Ramos (cell line): Measurements from ENCODE around the gene OGA.
"Not testable (repeated sequence)": the region's sequence is repeated elsewhere in the genome, so short reads cannot be mapped to it uniquely, and the experiment has no call there.

Source experiments
- in situ Hi-C: fragments of 300-500 bp; cut with MboI; formaldehyde crosslinking; loops from one replicate; pipeline ENCODE4 v1.14.3; 2022; ENCODE audit warnings: low sequenced_read_pairs; ENCODE audit not compliant: unreplicated experiment

The OGA gene

DNA sequence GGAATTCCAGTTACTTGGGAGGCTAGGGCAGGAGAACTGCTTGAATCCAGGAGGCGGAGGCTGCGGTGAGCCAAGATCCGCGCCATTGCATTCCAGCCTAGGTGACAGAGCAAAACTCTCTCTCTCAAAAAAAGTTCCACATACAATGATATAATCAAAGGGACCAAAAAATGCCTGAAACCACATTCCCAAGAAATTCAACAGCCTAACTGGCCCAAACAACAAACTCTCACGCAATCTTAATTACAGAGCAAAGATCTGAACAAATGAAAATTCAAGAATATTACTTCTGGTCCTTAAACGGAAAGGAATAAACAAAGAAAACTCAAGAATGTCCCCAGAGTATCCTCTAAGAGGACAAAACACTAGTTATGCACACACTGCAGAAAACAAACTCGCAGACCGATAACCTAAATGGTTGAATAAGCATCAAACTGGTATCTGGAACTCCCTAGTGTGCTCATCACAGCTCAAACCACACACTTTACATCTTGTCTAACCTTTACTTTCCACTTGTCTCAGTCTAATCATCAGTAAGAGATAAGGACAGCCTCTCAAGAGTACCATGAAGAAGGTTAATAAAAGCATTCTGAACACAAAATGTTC, 3.7 kb downstream of the OGA start:
- in situ Hi-C loops, result no loop called here

DNA sequence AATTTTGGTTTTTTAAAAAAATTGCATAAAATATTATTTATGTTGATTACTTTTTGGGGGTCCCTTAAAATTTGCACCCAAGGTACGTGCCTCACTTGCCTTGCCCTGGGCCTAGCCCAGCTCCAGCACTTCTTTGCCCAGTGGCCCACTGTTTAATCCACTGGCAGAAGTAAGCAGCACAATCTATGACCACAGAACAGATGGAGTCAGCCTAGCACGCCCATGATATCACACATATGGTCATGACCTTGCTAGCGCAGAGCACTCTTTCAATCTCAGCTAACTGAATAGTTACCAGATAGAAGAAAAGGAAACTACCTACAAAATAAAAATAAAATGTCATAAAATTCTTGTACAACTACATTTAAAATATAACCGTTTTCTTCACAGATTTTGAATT, 5.6 kb downstream of the OGA start:
- in situ Hi-C loops, result no loop called here

DNA sequence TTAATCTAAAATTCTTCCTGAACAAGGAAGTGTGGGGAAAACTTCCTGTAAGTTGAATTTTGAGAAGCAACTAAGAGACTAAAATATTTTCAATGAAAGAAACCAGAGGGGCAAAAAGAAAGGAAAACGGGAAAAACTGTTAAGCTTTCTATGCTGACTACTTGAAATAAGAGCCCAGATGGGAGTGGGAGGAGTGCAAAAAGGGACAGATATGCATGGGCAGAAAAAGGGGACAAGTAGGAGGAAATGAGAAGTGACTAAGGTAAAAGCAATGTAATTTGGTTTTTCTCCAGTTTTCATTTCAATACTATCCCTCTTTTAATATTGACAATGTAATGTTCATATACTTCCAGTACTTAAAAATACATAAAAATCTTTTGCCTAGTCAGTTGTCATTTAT, 11.1 kb downstream of the OGA start:
- in situ Hi-C loops, result no loop called here

DNA sequence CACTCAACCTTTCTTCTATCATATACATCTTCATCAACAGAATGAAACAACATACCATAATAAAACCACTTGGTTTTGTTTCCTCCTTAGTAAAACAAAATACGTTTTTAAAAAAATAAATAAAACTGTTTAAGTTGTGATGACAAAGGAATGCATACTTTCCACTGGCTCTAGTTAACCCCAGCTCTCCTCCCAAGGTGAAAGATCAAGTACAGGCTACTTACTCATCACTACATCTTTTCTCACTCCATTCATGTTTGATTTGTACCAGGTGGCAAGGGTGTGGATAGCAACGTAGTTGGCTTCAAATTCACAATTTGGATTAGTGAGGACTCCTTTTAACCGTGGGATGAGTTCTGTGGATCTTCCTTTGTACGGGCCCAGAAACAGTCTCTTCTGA, 14.7 kb downstream of the OGA start:
- in situ Hi-C loops, result no loop called here

DNA sequence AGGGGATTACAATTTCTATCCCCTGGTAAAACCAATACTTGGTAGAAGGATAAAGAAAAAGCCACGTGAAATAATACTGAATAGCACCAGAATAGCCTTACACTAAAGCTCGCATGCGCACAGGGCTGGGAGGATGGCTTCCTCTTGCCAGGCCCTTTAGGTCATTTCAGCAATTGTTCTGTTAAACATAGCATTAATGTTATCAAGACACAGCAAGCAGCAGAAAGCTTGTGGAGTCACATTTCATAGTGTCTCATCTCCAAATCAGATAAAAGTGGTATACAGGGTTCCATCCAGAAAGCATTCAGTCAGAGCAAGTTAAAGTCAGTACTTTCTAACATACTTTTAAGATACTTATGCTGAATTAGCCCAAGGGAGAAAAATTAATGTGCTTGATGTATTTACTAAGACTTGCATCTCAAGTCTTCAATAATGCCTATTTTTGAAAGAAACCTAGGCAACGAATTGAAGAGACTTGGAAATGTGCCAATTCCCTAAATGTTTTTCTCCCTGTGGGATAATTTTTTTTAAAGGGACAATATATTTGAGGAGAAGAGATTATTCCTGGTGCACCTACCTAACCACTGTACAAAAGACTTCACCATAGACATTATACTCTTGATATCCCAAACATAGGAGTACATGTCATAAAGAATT, 20.7 kb downstream of the OGA start:
- in situ Hi-C loops, result no loop called here

DNA sequence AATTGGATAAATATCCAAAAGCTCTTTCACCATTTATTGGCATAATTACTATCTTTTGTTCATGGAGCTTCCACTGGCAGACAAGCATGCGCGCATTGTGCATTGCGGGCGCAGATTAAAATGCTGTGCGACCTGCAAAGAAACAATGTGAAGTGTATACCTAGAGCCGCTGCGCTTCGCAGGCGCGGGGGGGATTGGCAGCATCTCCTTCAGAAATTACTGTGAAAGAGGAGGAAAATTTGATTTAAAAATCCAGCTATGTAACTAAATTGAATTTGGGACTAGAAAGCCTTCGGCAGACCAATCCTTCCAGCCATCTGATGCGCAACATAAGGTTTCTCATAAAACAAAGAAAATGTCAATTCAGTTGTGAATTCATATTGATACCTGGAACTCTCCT, 24.7 kb downstream of the OGA start:
- in situ Hi-C loops, result no loop called here

DNA sequence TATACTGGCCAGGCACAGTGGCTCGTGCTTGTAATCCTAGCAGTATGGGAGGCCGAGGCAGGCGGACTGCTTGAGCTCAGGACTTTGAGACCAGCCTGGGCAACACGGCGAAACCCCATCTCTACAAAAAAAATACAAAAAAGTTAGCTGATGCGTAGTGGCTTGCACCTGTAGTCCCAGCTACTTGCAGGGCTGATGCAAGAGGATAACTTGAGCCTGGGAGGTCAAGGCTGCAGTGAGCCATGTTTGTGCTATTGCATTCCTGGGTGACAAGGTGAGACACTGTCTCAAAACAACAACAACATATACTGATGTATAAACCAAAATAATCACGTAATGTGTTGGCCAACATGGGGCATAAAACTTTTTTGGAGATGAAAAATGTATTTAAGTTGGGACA, 28.6 kb downstream of the OGA start:
- in situ Hi-C loops, result no loop called here

DNA sequence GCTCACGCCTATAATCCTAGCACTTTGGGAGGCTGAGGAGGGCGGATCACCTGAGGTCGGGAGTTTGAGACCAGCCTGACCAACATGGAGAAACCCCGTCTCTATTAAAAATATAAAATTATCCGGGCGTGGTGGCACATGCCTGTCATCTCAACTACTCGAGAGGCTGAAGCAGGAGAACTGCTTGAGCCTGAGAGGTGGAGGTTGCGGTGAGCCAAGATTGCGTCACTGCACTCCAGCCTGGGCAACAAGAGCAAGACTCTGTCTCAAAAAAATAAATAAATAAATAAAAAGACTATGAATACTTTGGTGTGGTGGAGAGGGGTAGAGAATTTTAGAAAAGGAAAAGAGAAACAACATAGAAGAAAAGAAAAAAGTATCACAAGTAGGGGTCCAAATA, 29.0 kb downstream of the OGA start:
- in situ Hi-C loops, result not testable (repeated sequence)

DNA sequence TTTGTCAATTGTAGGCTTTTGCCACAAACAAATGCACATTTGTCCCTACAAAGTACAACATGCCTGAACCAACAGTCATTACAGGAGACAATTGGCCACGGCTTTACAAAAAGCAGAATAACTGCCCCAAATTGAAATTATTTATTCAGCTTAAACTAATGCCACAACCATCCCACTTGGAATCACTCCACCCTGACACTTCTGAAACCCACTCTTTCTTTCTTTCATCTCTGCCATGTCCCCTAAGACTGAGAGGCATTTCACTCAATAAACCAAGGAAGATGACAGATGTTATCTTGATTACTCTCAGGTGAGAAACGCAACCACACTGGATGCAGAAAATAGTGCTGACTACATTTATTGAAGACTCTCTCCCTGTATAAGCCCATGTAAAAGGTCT, 32.4 kb downstream of the OGA start:
- in situ Hi-C loops, result no loop called here

DNA sequence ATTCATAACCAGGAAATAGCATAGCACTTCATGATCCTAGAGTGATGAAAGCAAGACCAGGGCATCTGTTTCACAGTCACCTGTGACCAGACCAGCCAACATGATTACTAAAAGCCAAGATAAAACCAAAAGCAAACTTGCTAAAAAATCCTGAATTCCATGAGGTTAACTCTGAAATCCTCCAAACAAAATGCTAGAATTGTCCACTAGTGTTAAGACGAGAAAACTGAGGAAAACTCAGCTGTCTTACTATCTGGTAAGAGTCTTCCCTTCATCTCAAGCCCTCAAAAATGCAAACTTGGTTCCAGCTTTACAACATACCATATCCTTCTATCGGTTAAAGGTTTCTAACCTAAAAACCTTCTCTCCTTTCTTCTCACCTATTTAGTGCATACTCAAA, 33.7 kb downstream of the OGA start:
- in situ Hi-C loops, result loop anchor here (5.0 kb wide), 1 partner anchor 177 kb away; no protein-coding TSS in a partner anchor

DNA sequence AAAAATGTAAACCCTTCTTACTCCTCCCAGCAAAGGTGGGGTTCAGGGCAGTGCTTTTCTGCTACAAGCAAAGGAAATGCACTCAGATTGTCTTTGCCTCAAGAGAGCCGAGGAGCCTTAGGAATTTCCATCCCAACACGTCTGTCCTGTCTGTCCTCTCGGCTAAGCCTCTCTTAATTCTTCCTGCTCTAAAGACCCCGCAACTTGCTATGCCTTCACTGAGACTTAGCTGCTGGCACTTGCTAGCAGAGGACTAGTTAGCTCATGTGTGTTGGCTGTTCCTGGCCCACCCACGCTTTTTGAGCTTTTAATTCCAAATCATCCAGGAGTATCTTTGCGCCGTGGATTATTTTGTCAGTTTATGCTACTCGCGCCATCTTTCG, 34.5 kb downstream of the OGA start:
- in situ Hi-C loops, result loop anchor here (5.0 kb wide), 1 partner anchor 176 kb away; no protein-coding TSS in a partner anchor

DNA sequence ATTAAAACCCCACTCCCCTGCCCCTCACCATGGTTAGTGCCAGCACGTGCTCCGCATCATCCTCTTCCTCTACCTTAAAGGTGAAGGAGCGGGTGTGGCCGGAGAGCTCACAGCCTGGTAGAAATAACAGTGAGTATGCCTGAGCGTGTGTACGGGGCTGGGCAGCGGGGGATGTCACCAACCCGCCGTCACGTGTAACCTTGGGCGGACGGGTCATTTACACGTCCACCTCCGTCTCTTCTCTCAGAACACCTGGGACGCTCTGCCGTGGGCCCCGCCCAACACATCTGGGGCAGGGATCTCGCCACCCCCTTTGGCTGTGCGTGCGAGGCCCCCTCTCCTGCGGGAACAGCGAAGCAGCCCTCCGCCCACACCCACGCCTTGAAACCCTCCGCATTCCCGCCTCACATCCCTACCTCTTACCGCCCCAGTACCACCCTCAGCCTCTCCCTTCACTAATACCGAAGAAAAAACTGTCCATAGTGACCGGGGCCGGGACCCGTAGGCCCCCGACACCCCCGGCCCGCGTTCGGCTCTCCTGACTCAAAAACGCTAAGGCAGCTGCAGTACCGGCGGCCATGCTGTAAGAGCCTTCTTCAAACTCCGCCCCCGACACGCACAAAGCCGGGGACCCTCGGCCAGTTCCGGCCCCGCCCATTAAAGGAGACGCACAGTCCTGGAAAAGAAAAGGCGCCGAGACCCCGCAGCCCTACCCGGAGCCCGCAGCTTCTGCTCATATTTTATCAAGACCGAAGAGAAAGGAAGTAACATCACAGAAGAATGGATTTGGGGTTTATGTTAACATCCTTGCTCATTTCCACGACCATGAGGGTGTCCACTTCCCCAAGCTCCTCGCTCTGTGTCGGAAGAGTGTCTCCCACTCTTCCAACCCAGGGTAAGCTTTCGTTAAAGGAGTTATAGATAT, 35.2 kb downstream of the OGA start, which contains the start of gene NPM3:
TSS of gene NPM3 (minus strand) at position 636 of the 925 bp plus-strand sequence. CDS start at position 580, 56 bp downstream.
- in situ Hi-C loops, result loop anchor here (5.0 kb wide), 1 partner anchor 176 kb away; no protein-coding TSS in a partner anchor

DNA sequence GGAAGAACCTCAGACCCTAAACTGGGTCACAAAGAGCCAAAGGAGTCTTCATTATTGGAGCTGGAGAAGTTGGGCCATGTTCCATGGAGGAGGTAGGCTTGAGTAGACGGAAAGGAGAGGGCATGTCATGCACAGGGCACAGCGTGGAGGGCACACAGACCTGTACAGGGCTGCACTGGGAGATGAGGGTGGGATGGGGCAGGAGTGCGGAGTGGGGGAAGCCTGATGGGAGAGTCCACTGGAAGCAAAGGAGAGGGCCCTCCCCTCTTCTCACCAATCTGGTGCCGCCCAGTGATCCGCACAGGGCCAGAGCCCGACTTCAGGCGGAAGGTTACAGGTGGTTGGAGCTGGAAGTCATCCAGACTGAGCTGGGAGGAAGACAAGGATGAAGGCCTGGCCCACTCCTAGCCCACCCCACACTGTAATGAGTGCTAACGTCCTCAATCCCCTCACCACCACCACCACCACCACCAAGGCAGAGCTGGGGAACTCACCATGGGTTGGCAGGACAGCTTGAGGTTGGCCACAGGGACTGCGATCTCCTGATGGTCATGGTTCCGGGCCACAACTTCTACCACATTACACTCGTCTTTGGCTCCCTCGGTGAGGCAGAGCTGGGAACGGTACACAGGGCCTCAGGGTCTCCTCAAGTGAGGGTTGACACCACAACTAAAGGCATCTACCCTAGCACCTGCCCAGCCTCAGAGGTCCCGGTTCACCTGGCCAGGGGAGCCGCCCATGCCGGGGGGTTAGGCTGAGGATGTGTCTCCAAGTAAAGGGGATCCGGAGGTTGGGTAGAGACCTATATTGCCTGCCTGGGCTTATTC, 36.0 kb downstream of the OGA start:
- in situ Hi-C loops, result loop anchor here (5.0 kb wide), 1 partner anchor 175 kb away; no protein-coding TSS in a partner anchor

DNA sequence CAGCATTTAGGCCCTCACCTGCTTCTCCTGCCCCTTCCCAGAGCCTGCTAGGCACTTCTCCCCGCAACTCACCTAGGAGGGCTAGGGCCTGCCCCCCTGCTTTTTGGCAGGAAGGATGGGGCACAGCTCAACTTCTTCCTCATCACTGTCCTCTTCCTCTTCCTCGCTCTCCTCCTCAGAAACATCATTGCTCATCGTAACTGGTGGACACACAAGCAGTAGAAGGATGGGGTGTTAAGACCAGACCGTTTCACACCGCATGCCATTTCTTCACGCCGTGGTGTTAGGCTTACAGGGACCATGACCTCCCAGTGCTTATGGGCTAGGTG, 36.6 kb downstream of the OGA start:
- in situ Hi-C loops, result loop anchor here (5.0 kb wide), 1 partner anchor 174 kb away; no protein-coding TSS in a partner anchor

DNA sequence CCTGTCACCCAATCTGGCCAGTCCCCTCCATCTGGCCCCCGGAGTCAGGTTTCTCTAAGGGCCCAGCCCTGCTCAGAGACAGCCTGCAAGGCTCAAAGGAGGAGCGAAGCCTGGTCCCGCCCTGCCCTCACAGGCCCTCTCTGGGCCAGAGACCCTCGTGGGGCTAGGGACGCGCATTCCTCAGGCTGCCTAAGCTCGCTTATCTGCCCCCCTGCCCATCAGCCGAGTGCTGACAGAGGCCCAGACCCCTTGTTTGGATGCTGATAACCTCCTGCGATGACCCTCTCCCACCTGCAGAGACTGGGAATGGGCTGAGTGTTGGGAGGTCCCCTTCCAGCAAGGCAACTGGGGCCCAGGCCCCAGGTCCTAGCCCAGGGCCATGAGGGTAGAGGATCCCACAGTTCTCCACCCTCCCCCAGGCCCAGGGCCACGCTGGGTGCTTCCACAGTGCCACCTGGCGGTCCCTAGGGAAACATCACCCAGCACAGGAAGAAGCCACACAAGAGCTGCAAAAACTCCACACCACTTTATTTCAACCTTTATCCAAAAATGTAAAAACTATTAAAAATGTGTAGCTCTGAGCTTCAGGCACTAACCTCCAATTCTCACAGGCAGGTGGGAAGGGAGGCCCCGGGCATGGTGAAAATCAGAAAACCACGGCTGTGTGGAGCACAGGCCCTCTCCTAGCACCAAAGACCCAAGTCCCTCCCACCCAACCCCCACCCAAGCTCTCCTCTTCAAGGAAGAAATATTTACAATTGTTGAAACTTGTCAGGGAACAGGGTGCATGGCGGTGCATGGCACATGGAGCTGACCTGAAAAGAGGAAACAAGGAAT, 37.2 kb downstream of the OGA start:
- in situ Hi-C loops, result loop anchor here (5.0 kb wide), 1 partner anchor 174 kb away; no protein-coding TSS in a partner anchor

DNA sequence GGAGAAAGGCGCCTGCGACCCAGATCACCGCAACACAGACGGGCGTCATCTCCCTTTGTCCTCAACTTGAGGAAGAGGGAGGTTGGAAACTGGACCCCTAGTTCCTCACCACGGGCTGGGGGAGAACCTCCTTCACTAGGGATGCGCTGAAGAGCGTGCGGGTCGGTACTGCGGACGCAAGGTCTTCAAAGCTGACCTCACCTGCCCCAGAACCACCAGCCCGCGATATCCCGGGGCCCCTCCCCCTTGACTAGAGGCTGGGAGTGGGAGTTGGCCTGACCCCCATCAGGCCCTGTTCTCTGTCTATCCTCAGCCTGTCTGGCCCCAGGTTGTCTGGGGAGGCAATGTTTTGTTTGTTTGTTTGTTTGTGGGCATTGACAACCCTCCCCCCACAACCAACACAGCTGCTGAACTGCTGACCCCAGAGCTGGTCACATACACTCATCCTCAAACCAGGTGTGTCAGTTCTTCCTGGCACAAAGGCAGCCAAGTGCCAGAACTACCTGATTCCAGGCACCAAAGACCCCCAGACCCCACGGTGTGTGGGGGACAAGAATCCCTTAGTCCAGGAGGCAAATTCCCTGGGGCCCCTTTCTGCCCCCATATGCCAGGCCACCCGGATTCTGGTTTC, 37.9 kb downstream of the OGA start:
- in situ Hi-C loops, result loop anchor here (5.0 kb wide), 1 partner anchor 173 kb away; no protein-coding TSS in a partner anchor

DNA sequence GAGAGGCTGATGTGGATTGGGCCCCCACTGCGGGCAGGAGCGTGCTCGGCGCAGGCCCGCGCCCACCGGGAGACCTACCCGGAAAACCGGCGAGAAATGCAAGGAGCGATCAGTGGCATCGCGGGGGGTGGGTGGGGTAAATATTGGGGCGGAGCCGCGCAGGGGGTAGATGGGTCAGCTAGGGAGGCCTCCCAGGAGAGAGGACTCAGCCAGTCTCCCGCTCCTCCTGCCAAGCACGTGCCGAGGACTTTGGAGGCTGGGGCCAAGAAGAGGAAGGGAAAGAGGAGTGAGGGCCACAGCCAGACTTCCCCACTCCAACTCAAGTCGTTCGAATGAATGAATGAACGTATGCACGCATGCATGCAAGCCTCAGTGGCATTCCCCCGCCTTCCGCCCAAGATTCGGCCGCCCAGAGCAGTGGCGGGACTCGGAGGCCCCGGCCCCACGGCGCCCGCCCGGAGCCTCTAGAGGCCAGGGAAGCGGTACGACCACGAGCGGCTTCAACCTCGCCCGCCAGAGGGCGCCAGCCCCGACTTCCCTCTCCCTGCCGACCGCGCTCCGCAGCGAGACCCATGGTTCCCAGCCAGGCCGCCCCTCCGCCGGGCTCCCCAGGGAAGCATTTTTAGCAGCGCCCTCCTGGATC, 38.6 kb downstream of the OGA start:
- in situ Hi-C loops, result loop anchor here (5.0 kb wide), 1 partner anchor 172 kb away; no protein-coding TSS in a partner anchor
